ELR (cell line): ENCODE results near the gene SUMO1.

Source experiments
- DNase-seq: peaks from one replicate; pipeline ENCODE4 v3.0.0-alpha.2; 2015; ENCODE audit warnings: low read depth

The SUMO1 gene

DNA sequence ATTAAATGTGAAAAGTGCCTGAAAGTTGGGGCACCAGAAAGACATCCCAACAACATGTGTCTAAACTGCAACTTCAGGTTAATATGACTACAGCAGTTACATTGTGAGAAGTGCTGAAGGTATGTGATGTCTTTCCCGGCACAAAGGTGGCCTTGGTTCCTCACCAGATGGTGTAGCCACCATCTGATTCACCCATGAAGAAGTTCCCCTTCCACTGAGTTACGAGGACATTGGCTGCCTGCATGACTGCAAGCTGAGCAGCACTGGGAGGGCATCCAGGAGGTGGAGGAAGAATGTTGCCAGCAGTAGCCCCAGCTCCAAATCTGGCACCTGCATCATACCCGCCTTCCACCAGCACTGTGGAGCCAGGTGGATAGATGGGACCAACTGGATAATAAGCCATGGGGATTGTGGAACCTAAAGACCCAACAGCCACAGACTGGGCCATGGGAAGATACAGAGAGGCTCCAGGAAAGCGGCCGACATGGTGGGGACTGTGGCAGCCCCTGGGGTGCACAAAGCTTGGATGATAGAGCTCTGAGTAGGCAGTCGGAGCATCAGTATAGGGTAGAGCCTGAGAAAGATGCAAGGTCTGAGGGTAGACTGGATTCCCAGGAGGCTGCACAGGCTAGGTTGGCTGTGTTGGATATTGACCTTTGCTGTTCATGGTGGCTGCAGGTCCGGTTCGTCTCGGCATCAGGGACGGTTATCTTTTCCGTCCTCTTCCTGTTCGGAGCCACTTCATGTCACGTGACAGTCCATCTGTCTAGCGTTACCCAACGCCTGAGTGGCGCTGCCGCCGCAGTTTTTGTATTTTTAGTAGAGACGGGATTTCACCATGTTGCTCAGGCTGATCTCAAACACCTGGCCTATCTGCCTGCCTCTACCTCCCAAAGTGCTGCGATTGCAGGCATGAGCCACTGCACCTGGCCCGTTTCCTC is 36.9 kb downstream of the SUMO1 start:
- no peak for DNase-seq

DNA sequence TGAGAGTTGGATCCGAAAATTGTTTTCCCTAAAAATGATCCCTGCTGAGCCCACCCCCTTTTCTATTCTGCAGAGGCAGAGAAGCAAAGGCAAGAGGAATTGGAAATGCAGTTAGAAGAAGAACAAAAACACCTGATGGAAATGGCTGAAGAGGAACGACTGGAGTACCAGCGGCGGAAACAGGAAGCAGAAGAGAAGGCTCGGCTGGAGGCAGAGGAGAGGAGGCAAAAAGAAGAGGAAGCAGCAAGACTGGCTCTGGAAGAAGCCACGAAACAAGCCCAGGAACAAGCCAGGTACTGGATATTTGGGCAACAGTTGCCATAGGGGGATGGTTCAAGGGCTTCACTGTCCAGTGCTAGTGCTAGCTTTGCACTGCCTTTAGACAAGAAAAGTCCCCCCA is 41.7 kb downstream of the SUMO1 start:
- DNase-seq: no peak

DNA sequence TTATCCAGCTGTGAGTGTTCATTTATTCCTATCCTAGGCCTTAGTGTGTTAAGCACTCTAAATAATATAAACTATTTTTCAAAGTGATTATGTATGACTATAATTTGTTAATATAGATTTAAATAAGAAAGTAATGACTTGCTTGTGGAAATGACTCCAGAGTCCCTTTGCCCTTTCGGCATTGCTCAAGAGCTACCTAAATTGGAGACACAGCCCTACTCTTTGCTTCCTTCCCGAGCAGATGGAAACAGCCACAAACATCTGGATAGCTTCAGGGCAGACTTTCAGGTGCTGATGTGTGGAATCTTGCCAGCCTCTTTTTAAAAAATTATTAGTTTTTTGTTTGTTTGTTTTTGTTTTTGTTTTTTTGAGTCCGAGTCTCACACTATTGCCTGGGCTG is 44.0 kb downstream of the SUMO1 start:
- DNase-seq: no peak

DNA sequence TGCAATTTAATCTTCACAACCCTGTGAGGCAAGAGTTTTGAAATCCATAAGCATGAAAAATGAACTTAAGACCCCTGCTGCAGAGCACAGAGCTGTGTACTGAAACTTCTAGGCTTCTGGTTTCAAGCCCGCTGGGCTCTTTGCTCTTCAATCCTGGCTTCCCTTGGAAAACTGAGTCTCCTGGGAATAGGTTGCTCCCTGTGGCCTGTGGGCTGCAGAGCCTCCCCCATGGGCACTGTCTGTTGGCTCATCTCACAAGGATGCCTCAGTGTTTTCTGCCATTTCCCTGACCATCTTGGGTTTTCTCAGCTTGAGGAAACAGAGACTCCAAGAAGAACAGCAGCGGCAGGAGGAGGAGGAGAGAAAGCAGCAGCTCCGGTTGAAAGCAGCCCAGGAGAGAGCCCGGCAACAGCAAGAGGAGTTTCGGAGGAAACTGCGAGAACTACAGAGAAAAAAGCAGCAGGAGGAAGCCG is 44.5 kb downstream of the SUMO1 start:
- DNase-seq: no peak

DNA sequence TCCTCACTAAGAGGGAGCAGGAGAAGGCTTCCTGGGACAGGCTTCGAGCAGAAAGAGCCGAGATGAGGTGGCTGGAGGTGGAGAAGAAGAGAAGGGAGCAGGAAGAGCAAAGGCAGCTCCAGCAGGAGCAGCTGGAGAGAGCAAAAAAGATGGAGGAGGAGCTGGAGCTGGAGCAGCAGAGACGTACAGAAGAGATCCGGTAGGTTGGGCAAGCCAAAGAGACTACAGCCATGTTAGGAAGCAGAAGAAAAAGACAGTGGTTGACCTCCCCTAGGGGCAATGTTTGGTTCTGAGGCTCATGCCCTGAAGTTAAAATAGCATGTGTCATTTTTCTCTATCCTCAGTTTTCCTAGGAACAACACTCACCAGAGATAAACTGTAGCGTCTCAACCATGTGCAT is 45.1 kb downstream of the SUMO1 start:
- DNase-seq: no peak

DNA sequence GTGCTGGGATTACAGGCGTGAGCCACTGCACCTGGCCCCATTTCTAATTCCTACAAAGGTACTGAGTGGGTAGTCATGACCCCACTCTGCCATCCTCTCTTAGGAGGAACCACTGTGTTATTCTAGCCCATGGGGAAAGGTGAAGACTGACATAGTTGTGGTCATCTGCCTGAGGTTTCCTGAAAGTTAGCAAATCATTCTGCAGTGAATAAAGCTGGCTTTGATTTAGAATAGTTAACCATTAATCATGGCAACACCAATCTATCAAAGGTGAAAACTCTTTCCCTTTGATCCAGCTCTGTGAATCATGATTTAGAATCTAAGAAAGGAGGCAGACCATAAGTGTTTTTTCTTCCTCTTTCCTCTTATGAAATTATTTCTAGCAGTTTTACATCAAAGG is 50.8 kb downstream of the SUMO1 start:
- DNase-seq: no peak

DNA sequence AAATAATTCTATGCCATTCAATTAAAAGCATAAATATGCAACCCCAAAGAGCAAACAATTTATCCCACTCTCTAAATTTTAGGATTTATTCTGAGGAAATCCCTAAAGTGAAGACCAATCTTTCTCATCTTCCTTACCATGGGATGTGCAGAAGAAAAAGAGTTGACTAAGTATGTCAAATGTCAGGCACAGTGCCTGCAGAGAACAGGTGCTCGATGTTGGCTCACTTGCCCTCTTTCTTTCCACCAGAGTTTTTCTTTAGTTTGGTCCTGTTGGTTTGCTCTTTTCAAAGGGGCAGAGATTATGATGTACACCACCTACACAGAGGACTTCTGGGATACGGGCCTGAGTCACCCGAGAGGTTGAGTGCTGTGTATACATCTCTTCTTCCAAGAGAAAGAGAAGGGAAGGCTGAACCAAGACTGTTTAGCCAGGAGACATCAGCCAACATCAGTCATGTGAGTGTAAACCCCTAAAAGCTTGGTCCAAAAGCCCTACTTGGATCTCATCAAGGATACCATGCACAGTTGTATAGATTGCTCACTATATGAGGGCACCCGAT is 51.7 kb downstream of the SUMO1 start:
- peak; percentile 26 for DNase-seq

DNA sequence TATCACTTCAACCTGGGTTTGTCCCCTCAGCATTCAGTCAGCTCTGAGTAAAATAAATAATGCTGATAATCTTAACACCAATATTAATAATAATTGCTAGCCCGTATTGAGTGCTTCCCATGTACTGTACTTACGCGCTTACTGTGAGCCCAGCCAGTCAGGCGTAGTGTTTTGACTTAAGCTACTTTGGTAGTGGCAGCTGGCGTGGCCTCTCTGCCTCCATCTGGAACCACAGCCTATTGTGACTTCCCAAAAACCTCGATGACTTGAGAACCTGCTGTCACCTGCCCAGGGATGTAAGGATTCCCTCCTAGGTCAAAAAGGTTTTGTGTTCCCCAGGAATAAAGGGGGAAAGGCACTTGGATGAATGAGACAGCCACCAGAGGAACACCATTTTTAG is 53.2 kb downstream of the SUMO1 start:
- no peak for DNase-seq

DNA sequence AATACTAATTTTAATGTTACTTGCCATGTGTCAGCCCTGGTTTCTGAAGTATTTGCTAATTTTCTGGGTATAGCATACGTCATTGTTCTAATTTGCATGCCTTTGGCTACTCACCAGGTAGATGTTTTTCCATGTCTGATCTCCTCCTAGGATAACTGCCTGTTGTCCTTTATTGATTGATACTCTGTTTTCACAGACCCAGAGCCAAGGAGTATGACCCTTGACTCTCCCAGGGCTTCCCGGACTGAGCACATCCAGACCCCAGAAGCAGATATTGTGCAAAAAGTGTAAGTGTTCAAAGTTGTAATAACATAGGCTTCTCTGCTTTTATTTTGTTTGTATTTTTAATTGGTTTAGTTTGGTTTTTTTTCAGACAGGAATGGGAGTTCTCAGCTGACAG is 53.8 kb downstream of the SUMO1 start:
- no peak for DNase-seq

DNA sequence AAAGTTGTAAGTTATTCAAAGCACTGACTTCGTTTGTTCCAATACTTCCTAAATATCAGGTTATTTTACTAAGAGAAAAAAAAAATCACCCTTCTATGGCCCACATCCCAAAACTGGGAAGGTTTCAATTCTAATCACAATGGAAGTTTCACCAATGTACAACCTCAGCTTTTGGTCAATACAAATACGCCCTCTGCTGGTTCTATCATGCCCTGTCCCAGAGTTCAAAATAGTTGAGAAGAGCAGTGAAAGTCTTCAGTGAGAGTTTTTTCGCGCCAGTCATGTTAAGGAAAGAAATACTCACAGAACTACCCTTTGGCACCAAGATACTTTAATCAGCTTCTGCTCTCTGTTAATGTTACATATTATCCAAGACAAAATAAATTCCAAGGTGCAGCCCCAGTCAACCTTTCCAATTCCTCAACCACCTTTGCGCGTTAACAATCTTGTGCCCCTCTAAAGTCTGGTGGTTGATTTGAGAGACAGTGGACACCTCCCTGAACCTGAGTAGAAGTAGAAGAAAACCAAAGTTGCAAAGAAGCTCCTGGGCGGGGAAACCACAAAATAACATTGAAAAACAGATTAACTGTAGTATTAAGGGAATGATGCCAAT is 59.9 kb downstream of the SUMO1 start:
- peak; percentile 81 for DNase-seq

DNA sequence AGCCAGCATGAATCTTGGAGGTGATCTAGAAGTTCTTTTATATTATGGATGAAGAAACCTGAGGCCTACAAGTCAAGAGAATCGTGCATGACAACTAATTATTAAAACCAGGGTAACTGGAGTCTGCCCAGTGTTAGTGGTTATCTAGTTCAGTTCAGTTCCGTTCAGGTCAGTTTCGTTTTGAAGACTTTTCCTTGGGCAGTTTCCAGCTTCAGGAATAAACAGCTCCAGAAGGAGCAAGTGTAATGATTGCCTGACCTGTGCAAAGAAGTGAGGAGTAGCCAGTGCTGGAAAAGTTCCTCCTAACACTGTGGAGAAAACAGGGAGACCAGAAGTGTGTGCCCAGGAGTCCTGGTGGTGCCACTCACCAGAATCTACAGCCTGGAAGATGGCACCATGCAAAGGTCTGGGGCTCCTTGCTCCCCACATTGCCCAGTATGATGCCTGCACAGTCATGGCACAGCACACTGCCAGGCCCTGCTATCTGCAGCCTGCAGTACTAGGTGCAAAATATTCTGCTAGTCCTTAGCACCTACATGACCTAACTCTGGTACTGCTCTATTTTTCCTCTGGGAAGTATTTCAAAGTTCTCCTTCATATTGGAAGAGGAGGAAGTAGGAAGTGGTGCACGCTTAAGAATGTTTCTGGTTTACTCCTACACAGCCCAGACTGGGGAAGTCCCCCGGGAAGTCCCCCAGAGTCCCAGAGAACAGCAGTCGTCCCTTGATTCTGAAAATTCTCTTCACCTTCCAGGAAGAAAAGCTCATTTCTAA is 65.8 kb downstream of the SUMO1 start:
- no peak for DNase-seq

DNA sequence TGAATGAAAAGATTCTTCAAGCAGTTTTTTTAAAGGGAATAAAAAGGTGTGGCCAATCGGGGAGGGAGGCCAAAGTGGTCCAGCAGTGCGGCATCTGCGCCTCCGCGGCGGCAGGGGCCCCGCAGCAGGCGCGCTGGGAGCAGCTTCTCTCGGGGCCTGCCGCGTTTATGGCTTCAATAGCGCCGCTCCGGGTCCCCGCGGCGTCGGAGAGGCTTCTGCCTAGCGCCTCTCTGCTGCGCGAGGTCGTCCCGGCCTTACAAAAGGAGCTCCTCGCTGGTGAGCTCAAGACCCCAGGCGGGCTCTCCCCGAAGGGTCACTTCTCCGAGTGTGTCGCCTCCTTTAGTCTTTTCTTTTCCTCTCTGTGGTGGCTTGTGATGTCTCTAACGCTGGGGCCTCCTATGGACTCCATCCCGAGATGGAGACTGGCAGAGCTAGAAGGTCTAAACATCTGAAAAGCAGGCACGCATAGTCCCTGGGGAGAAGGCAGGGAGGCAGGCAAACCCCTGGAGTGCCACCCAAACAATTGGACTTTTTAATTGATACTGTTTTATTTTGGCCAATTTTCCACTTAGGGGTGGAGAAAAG is 67.1 kb downstream of the SUMO1 start:
- DNase-seq: no peak

DNA sequence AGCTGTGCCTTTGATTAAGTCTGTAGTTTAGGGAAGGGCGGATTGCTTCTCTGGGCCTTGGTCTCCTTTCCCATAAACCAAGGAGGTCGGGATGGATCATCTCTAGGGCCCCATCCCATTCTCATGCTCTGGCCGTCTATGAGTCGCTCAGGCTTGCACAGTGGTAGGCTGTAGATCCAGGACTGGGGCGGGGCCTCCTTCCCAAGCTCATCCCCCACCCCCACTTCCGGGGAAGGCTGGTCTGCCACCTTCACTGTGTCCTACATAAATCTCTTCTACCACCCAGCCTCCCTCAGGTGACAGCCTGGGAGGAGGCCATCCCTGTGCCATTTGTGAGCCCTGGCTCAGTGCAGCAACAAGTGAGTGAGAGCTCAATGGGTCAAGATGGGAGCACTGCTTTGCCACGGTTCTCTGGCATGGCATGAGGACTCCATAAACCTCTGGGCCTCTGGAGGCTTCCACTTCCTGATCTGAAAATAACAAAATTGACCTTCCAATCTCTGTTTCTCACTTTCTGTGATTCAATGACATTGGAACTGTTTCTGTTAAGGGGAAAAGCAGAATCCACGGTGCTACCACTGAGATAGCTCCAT is 68.5 kb downstream of the SUMO1 start:
- no peak for DNase-seq

DNA sequence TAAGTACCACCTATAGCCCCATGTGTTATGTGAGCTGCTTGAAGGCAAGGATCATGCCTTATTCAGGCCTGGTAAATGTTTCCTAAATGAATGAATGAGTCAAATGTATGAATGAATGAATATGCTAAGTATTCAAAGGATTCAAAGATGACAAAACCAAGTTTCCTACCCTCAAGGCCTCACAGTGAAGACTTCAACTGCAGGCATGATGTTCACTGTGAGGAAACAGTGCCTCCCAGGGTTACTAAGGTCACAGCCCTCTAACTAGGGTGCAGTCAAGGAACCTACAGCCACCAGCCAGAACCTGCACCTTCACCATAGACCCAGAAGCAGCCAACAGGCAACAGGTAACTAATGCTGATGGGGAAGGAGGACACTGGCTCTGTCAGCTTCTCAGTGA is 69.3 kb downstream of the SUMO1 start:
- DNase-seq: no peak

DNA sequence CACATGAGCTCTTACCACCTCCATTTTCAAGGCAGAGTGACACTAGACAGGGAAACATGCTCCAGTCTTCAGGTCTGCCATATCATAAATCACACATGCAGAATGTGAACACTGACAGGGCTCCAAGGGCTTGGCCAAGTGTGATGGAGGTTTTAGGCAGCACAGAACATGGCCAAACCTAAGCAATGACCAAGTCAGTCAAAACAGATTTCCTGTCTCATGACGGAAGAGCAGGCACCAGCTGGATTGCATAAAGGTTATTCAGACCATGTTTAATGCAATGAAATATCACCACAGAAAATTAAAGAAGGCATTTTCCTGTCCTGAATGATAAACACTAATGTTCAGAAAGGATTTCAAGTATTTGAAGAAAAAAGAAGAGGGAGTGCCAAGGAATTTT is 72.5 kb downstream of the SUMO1 start:
- DNase-seq: no peak

DNA sequence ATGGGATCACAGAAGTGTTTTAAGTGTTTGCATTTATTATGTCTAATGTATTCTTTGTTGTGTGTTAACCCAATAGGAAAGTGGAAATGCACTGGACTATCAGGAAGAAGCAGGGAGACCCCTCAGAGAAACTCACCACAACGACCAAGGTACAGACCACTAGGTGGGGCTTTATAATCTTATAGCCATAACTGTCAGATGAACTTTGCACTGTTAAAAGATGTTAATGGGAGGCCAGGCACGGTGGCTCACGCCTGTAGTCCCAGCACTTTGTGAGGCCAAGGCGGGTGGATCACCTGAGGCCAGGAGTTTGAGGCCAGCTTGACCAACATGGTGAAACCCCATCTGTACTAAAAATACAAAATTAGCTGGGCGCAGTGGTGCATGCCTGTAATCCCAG is 73.2 kb downstream of the SUMO1 start:
- DNase-seq: no peak

DNA sequence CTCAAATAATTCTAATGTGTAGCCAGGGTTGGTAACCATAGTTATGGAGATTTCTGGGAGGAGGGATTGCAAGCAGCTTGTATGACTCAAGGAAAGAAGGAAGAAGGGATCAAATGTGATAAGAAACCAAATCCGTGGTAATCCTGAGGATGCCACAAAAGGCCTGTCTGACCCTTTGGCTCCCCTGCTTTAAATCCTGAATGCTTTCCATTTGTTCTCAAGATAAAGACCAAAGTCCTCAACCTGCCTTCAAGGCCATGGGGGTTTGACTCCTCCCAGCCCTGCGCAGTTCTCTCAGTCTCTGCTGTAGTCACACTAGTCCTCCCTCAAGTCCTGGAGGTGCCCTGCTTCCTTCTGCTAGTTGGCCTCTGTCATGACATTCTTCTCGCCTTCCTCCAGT is 74.0 kb downstream of the SUMO1 start:
- no peak for DNase-seq

DNA sequence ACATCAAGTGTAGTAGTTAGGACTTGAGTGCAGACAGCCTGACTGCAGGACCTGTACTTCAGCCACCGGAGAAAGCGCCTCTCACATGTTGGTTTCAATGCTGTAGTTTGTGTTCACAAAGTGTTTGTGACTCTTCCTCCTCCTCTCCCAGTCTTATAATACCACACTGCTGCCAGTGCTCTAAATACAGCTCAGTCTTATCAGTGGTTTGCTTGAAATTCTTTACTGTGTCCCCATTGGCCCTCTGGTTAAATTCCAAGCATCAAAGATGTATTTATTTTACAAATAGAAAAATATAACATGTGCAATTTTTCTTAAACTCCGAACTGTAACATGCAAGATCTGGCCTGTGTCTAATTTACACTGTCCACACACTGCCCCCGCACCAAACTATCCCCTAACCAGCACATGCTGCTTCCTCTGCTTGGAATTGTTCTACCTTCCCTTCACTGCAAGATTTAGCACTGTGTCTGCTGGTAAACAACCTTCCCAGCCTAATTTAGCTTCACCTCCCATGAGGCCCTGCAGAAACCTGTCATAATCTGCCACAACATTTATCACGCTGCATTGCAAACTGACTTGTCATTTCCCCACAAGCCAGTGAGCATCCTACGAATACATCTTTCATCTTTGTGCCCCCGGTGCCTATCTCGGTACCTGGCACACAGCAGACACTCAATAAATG is 77.1 kb downstream of the SUMO1 start:
- peak; percentile 54 for DNase-seq

DNA sequence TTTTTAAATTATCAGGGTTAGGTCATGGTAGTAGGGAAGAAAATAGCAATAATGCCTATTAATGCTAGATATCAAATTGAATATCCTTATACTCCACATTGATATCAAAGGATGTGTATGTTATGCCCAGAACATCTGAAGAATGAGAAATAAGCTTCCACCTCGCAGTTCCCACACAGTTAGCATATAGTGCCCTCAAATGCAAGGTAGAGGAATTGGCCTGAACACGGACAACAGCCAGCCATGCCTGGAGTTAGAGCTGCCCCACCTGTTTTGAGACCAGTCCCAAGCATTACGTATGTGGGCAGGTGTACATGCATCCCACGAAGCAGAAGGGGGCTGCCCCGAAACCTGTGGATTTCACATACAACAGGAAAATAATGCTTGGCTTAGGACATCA is 79.6 kb downstream of the SUMO1 start:
- DNase-seq: peak; percentile 40

DNA sequence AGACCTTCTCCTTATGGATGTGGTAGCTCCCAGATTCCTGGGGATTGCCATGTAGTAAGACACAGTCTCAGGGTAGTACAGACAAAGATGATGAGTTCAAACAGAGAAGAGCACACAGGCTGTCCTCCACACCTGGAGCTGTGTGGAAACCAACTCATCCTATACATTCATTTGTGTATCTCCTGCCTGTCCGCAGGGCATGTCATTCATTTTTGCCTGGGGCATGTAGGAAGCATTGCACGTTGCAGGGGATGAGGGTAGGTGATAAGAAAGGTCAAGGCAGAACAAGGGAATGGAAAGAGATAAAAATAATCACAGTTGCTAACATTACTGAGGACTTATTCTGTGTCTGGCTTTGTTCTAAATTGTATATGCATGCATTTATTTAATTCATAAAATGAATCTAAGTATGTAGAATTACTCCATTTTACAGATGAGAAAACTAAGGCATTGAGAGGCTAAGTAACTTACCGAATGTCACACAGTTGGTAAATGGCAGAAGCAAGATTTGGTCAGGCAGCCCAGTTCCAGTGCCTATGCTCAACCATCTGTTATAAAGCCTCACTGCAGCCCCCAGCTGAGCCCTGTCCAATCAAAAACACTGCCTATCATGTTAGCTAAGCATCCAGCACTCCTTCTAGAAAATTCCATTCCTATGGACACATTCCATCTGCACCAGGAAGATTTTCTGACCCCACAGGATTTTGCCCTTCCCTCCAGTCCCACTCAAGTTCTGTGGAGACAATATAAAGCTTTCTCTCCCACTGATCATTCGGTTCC is 81.0 kb downstream of the SUMO1 start:
- DNase-seq: no peak
